Measurements from ENCODE around the gene INS. TPM values are rescaled to one million over a fixed set of nuclear protein-coding genes. Genes with fewer than 3 reads are reported as not detected.

Gene INS
- total RNA-seq, 1 experiment from 2014 or later, result not detected

DNA sequence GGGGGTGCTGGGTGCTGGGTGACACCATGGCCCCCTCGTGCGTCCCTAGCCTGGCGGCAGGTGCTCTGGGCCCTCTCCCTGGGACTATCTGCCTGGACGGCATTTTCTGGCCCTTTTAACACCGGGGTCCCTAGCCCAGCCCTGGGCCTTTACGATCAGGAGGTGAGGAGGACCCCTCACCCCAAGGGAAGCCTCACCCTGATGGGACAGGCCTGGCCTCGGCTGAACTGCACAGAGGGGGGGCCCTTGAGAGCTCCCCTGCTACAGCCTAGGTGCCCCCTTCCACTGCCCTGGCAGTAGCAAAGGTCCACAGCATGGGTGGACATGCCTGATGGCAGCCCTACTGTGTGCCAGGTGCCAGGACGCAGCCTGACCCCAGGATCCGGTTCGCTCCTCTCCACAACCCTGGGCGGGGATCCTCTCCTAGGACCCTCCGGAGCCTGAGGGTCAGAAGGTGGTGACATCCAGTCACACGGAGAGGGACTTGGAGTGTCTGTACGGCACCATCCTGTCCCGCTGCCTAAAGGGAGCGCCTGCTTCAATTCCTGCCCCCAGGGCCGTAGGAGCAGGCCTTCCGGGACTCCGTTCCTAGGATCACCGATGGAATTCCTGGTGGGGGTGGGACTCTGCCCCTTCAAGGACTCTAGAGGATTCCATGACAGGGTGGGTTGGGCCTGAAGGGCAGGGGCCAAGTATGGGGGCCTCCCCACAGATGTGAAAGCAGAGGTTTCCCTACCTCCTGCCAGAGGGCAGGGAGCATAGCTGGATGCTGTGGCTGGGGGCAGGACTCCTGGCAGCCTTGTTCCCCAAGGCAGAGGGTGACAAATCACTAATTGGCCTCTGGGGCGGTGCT, 43.6 kb upstream of the INS start:
- no peak overlapping the region for H3K4me3 Mint-ChIP-seq
- no peak overlapping the region for H3T11ph ChIP-seq (ENCODE audit: low read length)
- WGBS (ENCODE audit: extremely low coverage, insufficient read length, low lambda C conversion rate), result no CpG with 5 or more reads among the region's 21 CpGs

More for the DNA sequence above, 43.6 kb upstream of the INS start:
- Histone ChIP-seq H3K9me3 (ENCODE audit: control insufficient read depth, low read depth, low read length) (no peaks in the 10 kb centered on the region), H3K27me3 (ENCODE audit: insufficient read depth, low read length) (no peaks in the 10 kb centered on the region), H2AFZ (ENCODE audit: low read length) (no peak overlapping the region), H2BK20ac (ENCODE audit: low read depth, low read length, poor library complexity, severe bottlenecking) (no peak overlapping the region), H2AK5ac (ENCODE audit: insufficient read length, low read length) (no peak overlapping the region), H3K18ac (ENCODE audit: insufficient read length, low read depth, low read length) (no peak overlapping the region), H3K79me1 (ENCODE audit: insufficient read depth, low read depth, low read length, poor library complexity, severe bottlenecking) (no peaks in the 10 kb centered on the region), H3K79me2 (ENCODE audit: insufficient read depth, low read length) (no peaks in the 10 kb centered on the region), H3K23me2 (ENCODE audit: insufficient read length, low read depth, low read length, poor library complexity, severe bottlenecking) (no peaks in the 10 kb centered on the region), H2BK120ac (ENCODE audit: low read depth, low read length, poor library complexity, severe bottlenecking) (no peak overlapping the region), H3K9ac (ENCODE audit: extremely low read depth, insufficient read length, low read length) (no peak overlapping the region), H4K91ac (ENCODE audit: insufficient read length, low read depth, low read length) (no peak overlapping the region), H2BK5ac (ENCODE audit: insufficient read length, low read length) (no peak overlapping the region), H4K5ac (ENCODE audit: insufficient read length, low read depth, low read length) (no peak overlapping the region), H4K8ac (replicated peaks; ENCODE audit: insufficient read length, low read depth, low read length) (no peak overlapping the region), H2BK15ac (ENCODE audit: low read depth, low read length) (no peak overlapping the region), H3K4me1 (ENCODE audit: insufficient read depth, low read length) (no peaks in the 10 kb centered on the region), H3K4me2 (ENCODE audit: insufficient read depth, insufficient read length, low read length) (no peak overlapping the region), H3K14ac (ENCODE audit: insufficient read depth, low read length) (no peak overlapping the region; the same call in 1 of the 2 replicates), H4K20me1 (ENCODE audit: control insufficient read depth, insufficient read depth, insufficient read length) (no peaks in the 10 kb centered on the region), H3K23ac (ENCODE audit: insufficient read length, low read depth, low read length) (no peak overlapping the region), H3K4ac (ENCODE audit: low read depth, low read length) (no peak overlapping the region), H2BK12ac (ENCODE audit: insufficient read length, low read depth, low read length) (no peak overlapping the region), H3K27ac (ENCODE audit: insufficient read length, low read depth, low read length) (no peak overlapping the region), H3K56ac (ENCODE audit: insufficient read length, low read depth, low read length) (no peak overlapping the region)
- Mint-ChIP-seq H3K9me3 (no peaks in the 10 kb centered on the region), H3K27ac (no peak overlapping the region), H3K27me3 (ENCODE audit: low read depth) (peaks cover 34% of the 10 kb centered on the region), H3K4me1 (no peaks in the 10 kb centered on the region), H3K36me3 (ENCODE audit: insufficient read depth in 1 of 3, low read depth in 3 of 3) (no peaks in the 10 kb centered on the region)
- no peak for DNase-seq
- TF ChIP-seq, protein P1, sequence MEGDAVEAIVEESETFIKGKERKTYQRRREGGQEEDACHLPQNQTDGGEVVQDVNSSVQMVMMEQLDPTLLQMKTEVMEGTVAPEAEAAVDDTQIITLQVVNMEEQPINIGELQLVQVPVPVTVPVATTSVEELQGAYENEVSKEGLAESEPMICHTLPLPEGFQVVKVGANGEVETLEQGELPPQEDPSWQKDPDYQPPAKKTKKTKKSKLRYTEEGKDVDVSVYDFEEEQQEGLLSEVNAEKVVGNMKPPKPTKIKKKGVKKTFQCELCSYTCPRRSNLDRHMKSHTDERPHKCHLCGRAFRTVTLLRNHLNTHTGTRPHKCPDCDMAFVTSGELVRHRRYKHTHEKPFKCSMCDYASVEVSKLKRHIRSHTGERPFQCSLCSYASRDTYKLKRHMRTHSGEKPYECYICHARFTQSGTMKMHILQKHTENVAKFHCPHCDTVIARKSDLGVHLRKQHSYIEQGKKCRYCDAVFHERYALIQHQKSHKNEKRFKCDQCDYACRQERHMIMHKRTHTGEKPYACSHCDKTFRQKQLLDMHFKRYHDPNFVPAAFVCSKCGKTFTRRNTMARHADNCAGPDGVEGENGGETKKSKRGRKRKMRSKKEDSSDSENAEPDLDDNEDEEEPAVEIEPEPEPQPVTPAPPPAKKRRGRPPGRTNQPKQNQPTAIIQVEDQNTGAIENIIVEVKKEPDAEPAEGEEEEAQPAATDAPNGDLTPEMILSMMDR (conservative IDR thresholded peaks at IDR 0.05), result no peak

Data from H9 (cell line).